Tibial nerve (tissue), 3 donors: ENCODE measurements around the gene RNF187.

Source experiments
- CTCF ChIP-seq, 5 experiments: fragments of 200-600 bp in 3 of 5; fragments of 450-650 bp in 2 of 5; sonication (generic) in 3 of 5; IDR thresholded peaks; one replicate each; pipeline ENCODE4 v1.5.1; 2016 to 2019; ENCODE audit warnings: antibody characterized with exemption in 5 of 5, mild to moderate bottlenecking in 3 of 5, moderate library complexity in 2 of 5
- POLR2A ChIP-seq, 2 donors: fragments of 450-650 bp; IDR thresholded peaks; one replicate each; pipeline ENCODE4 v1.6.1; 2017; ENCODE audit warnings: antibody characterized with exemption in 2 of 2, mild to moderate bottlenecking in 2 of 2, moderate library complexity in 2 of 2

DNA sequence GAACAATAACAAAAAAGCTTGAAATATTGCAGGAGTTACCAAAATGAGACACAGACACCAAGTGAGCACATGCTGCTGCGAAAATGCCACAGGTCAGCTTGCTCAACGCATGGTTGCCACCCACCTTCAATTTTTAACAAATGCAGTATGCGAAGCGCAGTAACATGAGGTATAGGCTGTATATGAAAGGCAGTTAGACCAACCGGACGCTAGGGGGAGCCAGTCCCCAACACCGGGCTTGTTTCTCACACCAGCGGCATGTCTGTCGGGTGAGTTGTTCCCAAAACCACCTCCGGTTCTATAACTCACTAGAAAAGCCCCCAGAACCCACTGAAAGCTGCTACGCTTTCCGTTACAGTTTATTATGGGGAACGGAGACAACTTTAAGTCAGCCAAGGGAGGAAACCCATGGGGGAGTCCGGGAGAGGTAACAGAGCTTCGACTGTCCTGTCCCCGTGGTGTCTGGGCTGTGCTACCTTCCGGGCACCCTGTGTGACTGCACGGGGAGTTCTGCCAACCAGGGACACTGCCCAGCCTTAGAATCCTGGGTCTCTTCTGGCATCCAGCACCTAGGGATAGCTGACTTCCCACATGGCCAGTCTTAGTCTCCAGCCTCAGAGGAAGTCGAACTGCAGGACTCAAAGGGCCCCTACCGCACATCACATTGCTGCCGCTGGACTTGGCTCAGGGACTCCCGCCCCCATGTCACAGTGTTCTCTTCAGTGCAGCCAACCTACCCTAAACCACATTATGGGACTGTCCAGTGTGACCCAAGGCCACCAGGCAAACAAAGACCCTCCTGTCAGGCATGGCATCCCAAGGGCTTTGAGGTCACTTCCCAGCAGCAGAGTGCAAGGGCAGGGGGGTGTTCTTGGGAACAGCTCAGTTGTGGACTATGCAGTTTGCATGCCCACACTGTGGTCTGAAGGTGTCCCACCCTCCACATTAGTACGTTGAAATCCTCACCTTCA lies 14.0 kb downstream of the RNF187 start:
- TF ChIP-seq CTCF (IDR thresholded peaks at IDR 0.05) (peak; percentile 77 to 93 (median 86)), POLR2A (IDR thresholded peaks at IDR 0.05) (no peak)
